GM21381 (cell line): ENCODE measurements around the gene POLD2.

Experiments
- ATAC-seq: cut with Tn5 transposase; IDR thresholded peaks from one replicate; pipeline ENCODE4 v1.9.1; 2021; ENCODE audit warnings: mild to moderate bottlenecking, moderate library complexity; ENCODE audit not compliant: unreplicated experiment

POLD2 gene

GRCh38 chr7:44066494-44067063 is 56.8 kb downstream of the POLD2 start:
- ATAC-seq = no peak

- no peak for ATAC-seq
Observed at GRCh38 chr7:44066111-44066460, 57.3 kb downstream of the POLD2 start.

DNA sequence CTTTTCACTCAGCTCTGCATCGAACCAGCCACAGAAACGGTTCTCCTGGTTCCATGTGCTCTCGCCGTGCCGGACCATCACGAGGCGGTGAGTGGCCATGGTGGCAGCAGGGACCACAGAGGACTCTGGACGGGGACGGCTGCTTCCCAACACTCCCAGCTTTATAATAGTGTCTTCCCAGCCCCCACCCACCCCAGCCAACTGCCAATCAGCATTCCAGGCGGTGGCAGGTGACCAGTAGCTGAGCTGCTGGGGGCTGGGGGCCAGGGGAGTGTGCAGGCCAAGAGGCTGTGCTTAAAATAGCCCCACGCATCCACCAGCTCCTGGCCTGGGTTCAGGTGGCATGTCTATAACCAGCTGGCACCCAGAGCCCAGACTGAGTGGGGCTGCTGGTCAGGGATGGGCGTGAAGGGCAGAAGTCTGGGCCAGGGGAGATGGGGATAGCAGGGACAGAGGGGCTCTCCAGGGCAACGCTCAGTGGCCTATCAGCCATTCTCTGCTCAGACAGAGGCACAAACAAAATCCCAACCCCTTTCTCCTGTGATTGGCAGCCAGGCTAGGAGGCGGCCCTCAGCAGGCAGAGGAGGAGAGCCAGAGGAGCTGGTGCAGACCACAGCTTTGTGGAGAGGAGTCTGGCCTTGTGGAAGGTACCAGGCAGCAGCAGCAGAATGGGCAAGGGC is 57.8 kb downstream of the POLD2 start, which contains the start of gene PGAM2:
Gene PGAM2 (minus strand): TSS at position 137 of the 680 bp plus-strand sequence. CDS start 38 bp downstream, at position 99.
- ATAC-seq = no peak

GRCh38 chr7:44064791-44065430 is 58.4 kb downstream of the POLD2 start:
- no peak for ATAC-seq
